ENCODE results near the gene ANAPC2. TPM values are rescaled to one million over a fixed set of nuclear protein-coding genes. Genes with fewer than 3 reads are reported as not detected.

The ANAPC2 gene
- total RNA-seq, 1 experiment from 2014 or later = 80.9 TPM

DNA sequence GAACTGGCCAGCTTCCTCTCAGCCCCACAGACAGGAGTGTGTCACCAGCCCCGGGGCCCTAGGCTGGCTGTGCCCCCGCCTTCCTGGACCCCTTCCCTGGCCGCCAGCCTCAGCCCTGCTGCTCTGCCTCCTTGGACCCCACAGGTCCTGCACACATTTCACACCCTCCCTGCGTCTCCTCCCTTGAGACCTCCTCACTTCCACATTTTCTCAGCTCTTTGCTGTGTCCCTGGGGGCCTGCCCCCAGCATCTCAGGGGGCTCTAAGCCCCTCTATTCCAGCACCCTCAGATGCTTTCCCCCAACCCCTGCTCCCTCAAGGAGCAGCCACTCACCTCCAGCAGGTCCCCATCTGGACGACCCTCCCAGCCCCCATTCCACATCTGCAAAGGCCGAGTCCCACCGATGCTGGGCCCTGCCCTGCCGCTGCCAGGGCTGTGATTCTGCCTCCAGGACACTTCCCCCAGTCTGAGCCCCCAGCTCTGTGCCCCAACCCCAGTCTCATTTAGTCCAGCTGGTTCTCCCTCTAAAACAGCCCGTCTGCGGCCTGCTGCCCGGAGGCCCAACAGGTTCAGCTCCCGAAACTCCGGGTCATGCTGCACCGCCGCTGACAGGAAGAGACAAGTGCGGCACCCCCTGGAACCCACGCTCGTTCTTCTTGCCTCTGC, 46.5 kb upstream of the ANAPC2 start:
- CTCF ChIA-PET = interaction anchor here (0.6 to 4.6 kb wide), 12 partner anchors 9 to 206 kb away, joined by 3 to 143 read pairs (median 9); partner anchors contain the start of genes CYSRT1, NELFB, RNF208 and RNF224
- H3K4me3 Mint-ChIP-seq = no peak overlapping the region
- H3K4me1 Mint-ChIP-seq = peaks cover 18% of the 10 kb centered on the region
- ATAC-seq = no peak
- no peaks in the 10 kb centered on the region for H3K9me3 Mint-ChIP-seq
- TF ChIP-seq ZNF416 (CRISPR knock-in tag; IDR thresholded peaks at IDR 0.05) (no peak), SOX15 (CRISPR knock-in tag; IDR thresholded peaks at IDR 0.05) (no peak), NFYB (CRISPR knock-in tag; conservative IDR thresholded peaks at IDR 0.05; ENCODE audit: low read depth) (no peak), EMX1 (CRISPR knock-in tag; IDR thresholded peaks at IDR 0.05) (no peak), FOXK1 (CRISPR knock-in tag; IDR thresholded peaks at IDR 0.05) (no peak), TCF7 (CRISPR knock-in tag; IDR thresholded peaks at IDR 0.05; ENCODE audit: low read depth) (no peak), ZNF263 (CRISPR knock-in tag; IDR thresholded peaks at IDR 0.05; ENCODE audit: low read depth) (no peak), CREM (CRISPR knock-in tag; IDR thresholded peaks at IDR 0.05) (no peak), ZNF232 (CRISPR knock-in tag; IDR thresholded peaks at IDR 0.05) (no peak), IRF2 (CRISPR knock-in tag; IDR thresholded peaks at IDR 0.05; ENCODE audit: borderline replicate concordance, low read depth) (no peak), MYBL2 (CRISPR knock-in tag; IDR thresholded peaks at IDR 0.05) (no peak), JAZF1 (CRISPR knock-in tag; IDR thresholded peaks at IDR 0.05) (no peak)
- TF ChIP-seq, protein P1, sequence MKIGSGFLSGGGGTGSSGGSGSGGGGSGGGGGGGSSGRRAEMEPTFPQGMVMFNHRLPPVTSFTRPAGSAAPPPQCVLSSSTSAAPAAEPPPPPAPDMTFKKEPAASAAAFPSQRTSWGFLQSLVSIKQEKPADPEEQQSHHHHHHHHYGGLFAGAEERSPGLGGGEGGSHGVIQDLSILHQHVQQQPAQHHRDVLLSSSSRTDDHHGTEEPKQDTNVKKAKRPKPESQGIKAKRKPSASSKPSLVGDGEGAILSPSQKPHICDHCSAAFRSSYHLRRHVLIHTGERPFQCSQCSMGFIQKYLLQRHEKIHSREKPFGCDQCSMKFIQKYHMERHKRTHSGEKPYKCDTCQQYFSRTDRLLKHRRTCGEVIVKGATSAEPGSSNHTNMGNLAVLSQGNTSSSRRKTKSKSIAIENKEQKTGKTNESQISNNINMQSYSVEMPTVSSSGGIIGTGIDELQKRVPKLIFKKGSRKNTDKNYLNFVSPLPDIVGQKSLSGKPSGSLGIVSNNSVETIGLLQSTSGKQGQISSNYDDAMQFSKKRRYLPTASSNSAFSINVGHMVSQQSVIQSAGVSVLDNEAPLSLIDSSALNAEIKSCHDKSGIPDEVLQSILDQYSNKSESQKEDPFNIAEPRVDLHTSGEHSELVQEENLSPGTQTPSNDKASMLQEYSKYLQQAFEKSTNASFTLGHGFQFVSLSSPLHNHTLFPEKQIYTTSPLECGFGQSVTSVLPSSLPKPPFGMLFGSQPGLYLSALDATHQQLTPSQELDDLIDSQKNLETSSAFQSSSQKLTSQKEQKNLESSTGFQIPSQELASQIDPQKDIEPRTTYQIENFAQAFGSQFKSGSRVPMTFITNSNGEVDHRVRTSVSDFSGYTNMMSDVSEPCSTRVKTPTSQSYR (CRISPR knock-in tag; IDR thresholded peaks at IDR 0.05) = no peak
- TF ChIP-seq, protein P2, sequence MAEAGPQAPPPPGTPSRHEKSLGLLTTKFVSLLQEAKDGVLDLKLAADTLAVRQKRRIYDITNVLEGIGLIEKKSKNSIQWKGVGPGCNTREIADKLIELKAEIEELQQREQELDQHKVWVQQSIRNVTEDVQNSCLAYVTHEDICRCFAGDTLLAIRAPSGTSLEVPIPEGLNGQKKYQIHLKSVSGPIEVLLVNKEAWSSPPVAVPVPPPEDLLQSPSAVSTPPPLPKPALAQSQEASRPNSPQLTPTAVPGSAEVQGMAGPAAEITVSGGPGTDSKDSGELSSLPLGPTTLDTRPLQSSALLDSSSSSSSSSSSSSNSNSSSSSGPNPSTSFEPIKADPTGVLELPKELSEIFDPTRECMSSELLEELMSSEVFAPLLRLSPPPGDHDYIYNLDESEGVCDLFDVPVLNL (CRISPR knock-in tag; IDR thresholded peaks at IDR 0.05; ENCODE audit: borderline replicate concordance, low read depth) = no peak
- TF ChIP-seq, protein P3, sequence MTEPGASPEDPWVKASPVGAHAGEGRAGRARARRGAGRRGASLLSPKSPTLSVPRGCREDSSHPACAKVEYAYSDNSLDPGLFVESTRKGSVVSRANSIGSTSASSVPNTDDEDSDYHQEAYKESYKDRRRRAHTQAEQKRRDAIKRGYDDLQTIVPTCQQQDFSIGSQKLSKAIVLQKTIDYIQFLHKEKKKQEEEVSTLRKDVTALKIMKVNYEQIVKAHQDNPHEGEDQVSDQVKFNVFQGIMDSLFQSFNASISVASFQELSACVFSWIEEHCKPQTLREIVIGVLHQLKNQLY (CRISPR knock-in tag; IDR thresholded peaks at IDR 0.05) = no peak
- TF ChIP-seq, protein P4, sequence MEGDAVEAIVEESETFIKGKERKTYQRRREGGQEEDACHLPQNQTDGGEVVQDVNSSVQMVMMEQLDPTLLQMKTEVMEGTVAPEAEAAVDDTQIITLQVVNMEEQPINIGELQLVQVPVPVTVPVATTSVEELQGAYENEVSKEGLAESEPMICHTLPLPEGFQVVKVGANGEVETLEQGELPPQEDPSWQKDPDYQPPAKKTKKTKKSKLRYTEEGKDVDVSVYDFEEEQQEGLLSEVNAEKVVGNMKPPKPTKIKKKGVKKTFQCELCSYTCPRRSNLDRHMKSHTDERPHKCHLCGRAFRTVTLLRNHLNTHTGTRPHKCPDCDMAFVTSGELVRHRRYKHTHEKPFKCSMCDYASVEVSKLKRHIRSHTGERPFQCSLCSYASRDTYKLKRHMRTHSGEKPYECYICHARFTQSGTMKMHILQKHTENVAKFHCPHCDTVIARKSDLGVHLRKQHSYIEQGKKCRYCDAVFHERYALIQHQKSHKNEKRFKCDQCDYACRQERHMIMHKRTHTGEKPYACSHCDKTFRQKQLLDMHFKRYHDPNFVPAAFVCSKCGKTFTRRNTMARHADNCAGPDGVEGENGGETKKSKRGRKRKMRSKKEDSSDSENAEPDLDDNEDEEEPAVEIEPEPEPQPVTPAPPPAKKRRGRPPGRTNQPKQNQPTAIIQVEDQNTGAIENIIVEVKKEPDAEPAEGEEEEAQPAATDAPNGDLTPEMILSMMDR (IDR thresholded peaks at IDR 0.05) = no peak
- TF ChIP-seq, protein P5, sequence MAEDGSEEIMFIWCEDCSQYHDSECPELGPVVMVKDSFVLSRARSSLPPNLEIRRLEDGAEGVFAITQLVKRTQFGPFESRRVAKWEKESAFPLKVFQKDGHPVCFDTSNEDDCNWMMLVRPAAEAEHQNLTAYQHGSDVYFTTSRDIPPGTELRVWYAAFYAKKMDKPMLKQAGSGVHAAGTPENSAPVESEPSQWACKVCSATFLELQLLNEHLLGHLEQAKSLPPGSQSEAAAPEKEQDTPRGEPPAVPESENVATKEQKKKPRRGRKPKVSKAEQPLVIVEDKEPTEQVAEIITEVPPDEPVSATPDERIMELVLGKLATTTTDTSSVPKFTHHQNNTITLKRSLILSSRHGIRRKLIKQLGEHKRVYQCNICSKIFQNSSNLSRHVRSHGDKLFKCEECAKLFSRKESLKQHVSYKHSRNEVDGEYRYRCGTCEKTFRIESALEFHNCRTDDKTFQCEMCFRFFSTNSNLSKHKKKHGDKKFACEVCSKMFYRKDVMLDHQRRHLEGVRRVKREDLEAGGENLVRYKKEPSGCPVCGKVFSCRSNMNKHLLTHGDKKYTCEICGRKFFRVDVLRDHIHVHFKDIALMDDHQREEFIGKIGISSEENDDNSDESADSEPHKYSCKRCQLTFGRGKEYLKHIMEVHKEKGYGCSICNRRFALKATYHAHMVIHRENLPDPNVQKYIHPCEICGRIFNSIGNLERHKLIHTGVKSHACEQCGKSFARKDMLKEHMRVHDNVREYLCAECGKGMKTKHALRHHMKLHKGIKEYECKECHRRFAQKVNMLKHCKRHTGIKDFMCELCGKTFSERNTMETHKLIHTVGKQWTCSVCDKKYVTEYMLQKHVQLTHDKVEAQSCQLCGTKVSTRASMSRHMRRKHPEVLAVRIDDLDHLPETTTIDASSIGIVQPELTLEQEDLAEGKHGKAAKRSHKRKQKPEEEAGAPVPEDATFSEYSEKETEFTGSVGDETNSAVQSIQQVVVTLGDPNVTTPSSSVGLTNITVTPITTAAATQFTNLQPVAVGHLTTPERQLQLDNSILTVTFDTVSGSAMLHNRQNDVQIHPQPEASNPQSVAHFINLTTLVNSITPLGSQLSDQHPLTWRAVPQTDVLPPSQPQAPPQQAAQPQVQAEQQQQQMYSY (CRISPR knock-in tag; IDR thresholded peaks at IDR 0.05) = no peak
- TF ChIP-seq, protein P6, sequence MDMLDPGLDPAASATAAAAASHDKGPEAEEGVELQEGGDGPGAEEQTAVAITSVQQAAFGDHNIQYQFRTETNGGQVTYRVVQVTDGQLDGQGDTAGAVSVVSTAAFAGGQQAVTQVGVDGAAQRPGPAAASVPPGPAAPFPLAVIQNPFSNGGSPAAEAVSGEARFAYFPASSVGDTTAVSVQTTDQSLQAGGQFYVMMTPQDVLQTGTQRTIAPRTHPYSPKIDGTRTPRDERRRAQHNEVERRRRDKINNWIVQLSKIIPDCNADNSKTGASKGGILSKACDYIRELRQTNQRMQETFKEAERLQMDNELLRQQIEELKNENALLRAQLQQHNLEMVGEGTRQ (CRISPR knock-in tag; IDR thresholded peaks at IDR 0.05) = no peak
- TF ChIP-seq, protein P7, sequence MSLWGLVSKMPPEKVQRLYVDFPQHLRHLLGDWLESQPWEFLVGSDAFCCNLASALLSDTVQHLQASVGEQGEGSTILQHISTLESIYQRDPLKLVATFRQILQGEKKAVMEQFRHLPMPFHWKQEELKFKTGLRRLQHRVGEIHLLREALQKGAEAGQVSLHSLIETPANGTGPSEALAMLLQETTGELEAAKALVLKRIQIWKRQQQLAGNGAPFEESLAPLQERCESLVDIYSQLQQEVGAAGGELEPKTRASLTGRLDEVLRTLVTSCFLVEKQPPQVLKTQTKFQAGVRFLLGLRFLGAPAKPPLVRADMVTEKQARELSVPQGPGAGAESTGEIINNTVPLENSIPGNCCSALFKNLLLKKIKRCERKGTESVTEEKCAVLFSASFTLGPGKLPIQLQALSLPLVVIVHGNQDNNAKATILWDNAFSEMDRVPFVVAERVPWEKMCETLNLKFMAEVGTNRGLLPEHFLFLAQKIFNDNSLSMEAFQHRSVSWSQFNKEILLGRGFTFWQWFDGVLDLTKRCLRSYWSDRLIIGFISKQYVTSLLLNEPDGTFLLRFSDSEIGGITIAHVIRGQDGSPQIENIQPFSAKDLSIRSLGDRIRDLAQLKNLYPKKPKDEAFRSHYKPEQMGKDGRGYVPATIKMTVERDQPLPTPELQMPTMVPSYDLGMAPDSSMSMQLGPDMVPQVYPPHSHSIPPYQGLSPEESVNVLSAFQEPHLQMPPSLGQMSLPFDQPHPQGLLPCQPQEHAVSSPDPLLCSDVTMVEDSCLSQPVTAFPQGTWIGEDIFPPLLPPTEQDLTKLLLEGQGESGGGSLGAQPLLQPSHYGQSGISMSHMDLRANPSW (CRISPR knock-in tag; conservative IDR thresholded peaks at IDR 0.05; ENCODE audit: low read depth) = no peak
- TF ChIP-seq, protein P8, sequence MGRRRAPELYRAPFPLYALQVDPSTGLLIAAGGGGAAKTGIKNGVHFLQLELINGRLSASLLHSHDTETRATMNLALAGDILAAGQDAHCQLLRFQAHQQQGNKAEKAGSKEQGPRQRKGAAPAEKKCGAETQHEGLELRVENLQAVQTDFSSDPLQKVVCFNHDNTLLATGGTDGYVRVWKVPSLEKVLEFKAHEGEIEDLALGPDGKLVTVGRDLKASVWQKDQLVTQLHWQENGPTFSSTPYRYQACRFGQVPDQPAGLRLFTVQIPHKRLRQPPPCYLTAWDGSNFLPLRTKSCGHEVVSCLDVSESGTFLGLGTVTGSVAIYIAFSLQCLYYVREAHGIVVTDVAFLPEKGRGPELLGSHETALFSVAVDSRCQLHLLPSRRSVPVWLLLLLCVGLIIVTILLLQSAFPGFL (CRISPR knock-in tag; IDR thresholded peaks at IDR 0.05; ENCODE audit: borderline replicate concordance) = no peak
- no peaks in the 10 kb centered on the region for H3K27me3 Mint-ChIP-seq (ENCODE audit: low read depth)
- no peak for DNase-seq (ENCODE audit: low spot score)
- POLR2A ChIA-PET = interaction anchor here (0.7 kb wide), 1 partner anchor 33 kb away, joined by 3 read pairs; no protein-coding TSS in a partner anchor
- H3K27ac Mint-ChIP-seq = no peak overlapping the region; the same call in 1 of the 2 replicates
- no peaks in the 10 kb centered on the region for H3K36me3 Mint-ChIP-seq

Measured in WTC11 (cell line).